Stimulated activated CD4-positive, alpha-beta T cell treated with anti-CD3 and anti-CD28 coated beads, Interleukin-4, amount 100 ng/mL, for 1 hour (primary cell): ENCODE measurements around the gene CENPX.

Experiments used
- DNase-seq: peaks from one replicate; pipeline ENCODE4 v3.0.0-alpha.2; 2020

CENPX gene

DNA sequence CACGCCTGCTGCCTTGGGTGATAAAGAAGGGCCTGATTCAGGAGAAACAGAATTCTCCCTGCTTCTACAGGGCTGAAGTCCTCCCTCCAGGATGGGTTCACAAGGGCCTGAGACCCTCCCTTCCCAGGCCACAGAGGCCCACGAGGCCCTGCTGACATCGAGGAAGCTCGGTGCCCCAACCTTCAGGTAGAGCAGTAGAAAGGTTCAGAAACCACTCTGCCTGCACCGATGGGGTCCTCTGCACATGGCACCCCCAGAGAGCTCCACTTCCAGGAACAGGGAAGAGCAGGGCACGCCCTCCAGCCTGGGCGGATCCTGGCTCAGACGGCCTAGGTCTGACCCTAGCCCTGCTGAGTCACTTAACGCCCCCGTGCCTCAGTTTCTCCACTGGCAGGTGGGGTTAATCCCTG, 773 bp downstream of the CENPX start:
- no peak for DNase-seq

GRCh38 chr17:82021107-82021899, 1.4 kb downstream of the CENPX start:
- peak; percentile 58 for DNase-seq

DNA sequence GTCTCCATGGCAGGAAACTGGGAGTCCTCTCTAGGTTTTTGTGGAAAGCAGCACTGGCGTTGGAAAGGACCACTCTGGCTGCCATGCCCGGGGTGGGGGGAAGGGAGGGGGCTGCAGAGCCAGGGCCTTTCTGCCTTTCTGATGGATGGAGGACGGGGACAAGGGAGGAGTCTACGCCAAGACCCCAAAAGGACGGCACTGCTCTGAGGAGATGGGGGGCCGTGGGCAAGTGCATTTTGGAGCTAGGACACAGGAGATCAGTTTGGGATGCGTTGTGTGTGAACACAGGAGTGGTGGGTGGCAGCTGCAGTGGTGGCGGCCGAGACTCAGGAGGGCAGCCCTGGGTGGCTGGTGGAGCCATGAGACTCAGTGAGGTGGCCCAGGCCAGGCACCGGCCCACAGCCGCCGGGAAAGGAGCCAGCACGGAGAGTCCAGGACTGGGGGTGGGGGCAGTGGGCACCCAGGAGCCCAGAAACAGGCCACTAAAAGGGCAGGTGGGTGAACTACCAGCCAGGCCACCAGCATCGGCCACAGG, 2.0 kb downstream of the CENPX start:
- no peak for DNase-seq

- DNase-seq: peak; percentile 70
Measured at GRCh38 chr17:82019690-82020571, 2.7 kb downstream of the CENPX start.

DNA sequence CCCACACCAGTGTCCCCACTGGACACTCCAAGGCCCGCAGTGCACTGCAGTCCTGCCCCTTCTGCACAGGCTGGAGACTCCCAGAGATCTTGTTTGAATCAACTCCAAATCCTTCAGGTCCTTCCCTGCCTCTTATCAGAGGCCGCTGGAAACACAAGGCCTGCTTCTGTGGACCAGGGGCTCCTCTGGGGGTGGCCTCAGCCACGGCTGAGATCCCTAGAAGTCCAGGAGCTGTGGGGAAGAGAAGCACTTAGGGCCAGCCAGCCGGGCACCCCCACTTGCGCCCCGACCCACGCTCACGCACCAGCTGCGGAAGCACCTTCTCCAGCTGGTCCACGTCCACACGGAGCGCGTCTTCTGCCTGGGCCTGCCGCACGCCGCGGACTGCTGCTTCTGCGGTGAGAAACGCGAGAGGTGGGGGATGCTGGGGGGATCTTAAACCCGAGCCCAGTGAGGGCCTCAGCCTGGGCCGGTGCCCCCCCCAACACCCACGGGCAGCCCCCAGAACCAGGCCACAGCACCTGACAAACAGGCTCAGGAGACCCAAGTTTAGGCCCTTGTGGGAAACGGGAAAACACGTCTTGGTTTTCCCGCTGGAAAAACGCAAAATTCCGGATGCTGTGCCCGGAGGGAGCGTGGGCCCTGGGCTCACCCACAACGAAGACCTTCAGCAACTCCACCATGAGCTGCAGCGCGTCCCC, 3.5 kb downstream of the CENPX start:
- no peak for DNase-seq

GRCh38 chr17:82018152-82018988, 4.3 kb downstream of the CENPX start:
- DNase-seq: no peak

GRCh38 chr17:82017612-82018151, 5.0 kb downstream of the CENPX start:
- DNase-seq: no peak

DNA sequence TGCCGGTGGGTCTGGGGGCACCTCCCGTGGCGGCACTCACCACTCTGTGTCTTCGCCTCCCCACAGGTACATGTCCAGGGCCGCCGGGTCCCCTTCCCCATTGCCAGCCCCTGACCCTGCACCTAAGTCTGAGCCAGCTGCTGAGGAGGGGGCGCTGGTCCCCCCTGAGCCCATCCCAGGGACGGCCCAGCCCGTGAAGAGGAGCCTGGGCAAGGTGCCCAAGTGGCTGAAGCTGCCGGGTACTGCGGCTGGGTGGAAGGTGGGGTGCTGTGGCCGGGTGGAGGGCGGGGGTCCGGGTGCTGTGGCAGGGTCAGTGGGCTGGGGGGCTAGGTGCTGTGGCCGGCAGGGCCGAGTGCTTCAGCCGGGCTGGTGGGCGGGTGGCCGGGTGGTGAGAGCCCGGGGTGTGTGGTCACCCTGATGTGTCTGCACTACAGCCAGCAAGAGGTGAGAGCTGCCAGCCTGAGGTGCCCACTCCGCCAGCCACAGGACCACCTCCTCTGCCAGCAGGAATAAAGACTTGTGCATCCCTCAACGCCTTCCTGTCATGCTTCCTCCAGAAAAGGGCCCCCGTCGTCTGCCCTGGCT, 5.7 kb downstream of the CENPX start:
- DNase-seq: no peak

- DNase-seq: no peak
Measured at GRCh38 chr17:82016061-82016874, 6.4 kb downstream of the CENPX start.

GRCh38 chr17:82015311-82015971, 7.2 kb downstream of the CENPX start:
- DNase-seq: no peak

DNA sequence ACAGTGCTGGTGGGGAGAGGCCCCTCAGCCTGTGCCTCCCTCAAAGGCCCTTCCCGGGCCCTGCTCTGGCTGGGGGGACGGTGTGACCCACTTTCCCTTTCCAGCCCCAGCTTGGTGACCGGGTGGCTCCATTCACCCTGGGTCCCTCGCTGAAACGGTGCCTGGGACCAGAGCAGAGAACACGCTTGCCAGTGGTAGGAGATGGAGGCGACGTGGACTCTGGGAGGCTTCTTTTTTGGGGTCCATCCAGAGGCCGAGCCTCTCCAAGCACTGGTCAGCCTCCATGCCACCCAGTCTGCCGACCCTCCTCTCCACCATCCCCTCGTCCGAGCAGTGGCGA, 7.7 kb downstream of the CENPX start:
- no peak for DNase-seq

- no peak for DNase-seq
Measured at GRCh38 chr17:82014432-82014831, 8.2 kb downstream of the CENPX start.

DNA sequence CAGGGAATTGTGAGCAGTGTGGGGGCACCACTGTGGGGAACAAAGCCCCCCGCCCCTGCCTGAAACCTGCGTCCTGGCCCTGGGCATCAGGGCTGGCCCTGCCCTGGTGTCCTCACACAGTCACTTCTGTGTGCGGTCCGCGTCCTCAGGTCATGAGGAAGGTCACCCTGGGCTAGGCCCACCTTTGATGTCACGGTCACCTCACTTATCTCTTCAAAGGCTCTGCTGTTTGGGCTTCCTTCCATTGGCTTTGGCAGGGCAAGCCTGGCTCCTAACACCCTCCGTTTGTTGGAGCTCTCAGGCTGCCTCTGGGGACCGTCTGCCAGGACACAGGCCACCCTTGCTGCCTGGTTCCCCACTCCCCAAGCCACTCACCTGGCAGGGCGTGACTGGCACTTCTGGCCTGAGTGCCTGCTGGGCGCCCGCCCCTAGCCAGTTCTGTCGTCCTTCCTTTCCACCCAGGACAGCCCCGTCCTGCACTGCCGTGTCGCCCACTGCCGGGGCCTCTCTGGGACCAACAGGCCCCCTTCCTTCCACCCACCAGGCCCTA, 8.8 kb downstream of the CENPX start:
- no peak for DNase-seq

- DNase-seq: no peak
Measured at GRCh38 chr17:82013341-82013740, 9.3 kb downstream of the CENPX start.

- no peak for DNase-seq
Measured at GRCh38 chr17:82012640-82013295, 9.9 kb downstream of the CENPX start.

- DNase-seq: no peak
Measured at GRCh38 chr17:82012261-82012639, 10.4 kb downstream of the CENPX start.

DNA sequence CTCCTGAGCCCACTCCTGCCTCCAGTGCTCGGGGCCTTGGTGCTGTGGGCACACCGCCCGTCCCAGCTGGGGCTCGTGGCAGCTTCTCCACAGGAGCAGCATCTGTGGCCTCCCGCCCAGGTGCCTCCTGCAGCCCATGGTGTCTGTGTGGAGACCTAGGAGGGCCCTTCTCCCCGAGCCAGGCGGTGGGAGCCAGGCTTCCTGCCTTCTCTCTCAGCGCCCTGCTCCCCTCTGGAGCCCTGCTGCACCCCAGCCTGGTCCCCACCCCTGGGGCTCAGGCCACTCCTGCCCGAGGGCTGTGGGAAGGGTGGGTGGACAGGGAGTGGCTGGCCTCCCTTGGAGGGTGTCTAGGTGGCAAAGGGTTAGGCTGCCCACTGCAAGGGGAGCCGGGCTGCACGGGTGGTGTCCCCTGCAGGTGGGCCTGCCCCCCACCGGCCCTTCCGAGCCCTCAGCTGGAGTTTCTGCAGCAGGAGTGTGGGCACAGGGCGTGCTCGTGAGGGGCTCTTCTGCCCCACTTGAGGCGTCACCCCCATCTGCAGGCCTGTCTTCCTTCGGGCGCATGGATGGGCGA, 11.0 kb downstream of the CENPX start:
- DNase-seq: no peak

DNA sequence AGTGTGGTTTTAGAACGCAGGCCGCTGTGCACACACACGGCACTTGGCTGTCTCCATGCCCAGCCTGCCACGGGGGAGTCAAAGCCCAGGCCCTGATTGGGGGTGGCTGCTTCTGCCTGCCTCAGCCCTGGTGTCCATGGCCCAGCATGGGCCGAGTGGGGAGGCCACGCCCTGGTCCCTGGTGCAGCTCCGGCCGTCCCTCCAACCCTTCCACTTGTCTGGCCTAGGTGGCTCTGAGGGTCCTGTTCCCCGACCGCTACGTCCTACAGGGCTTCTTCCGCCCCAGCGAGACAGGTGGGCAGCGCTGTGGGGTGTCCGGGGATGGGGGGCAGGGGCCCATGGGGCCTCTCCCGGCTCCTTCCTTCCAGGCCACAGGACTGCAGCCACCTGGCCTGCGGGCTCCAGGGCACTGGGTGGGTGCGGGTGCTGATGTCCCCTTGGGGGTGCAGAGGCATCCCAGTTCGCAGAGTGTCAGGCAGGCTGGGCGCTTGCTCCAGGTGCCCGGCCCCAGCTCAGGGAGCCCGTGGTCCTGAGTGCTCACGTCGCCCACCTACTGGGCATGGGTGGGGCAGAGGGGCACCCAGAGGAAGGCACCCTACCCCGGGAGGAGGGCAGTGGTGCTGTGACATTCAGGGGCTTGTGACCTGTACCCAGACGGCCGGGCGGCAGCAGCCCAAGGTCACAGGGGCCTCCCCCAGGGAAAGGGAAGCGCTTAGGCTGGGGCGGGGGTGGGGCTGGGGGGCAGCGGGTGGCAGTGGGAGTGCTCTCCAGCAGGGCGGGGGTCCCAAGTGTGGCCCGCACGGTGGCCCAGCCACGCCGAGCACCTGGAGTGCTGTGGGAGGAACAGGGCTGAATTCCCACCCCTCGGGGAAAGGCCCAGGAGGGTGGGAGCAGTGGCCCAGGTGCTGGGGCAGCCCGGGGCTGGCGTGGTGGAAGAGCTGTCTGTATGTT, 11.8 kb downstream of the CENPX start:
- DNase-seq: no peak
